Measurements from ENCODE around the gene TLCD4.
"Not testable (repeated sequence)": the region's sequence is repeated elsewhere in the genome, so short reads cannot be mapped to it uniquely, and the experiment has no call there.

TLCD4 gene

GRCh38 chr1:95096218-95096841 is 20.8 kb upstream of the TLCD4 start:
- no peak for DNase-seq

- no peak for DNase-seq
Measured at GRCh38 chr1:95097426-95097825, 19.7 kb upstream of the TLCD4 start.

GRCh38 chr1:95098196-95098595 is 19.0 kb upstream of the TLCD4 start:
- no peak for DNase-seq

DNA sequence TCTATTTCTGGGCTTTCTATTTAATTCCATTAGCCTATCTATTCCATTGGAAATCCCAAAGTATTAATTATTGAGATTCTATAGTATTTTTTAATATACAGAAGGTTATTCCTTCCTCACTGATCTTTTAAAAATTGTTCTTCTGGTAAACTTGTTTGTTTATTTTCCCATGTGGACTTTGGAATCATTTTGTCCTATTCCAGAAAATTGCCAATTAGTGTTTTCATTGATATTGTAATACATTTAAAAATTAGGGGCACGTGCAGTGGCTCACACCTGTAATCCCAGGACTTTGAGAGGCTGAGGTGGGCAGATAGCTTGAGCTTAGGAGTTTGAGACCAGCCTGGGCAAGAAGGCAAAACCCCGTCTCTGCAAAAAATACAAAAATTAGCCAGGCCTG is 8.4 kb upstream of the TLCD4 start:
- DNase-seq, result no peak

GRCh38 chr1:95111014-95111413 is 6.1 kb upstream of the TLCD4 start:
- DNase-seq, result no peak

DNA sequence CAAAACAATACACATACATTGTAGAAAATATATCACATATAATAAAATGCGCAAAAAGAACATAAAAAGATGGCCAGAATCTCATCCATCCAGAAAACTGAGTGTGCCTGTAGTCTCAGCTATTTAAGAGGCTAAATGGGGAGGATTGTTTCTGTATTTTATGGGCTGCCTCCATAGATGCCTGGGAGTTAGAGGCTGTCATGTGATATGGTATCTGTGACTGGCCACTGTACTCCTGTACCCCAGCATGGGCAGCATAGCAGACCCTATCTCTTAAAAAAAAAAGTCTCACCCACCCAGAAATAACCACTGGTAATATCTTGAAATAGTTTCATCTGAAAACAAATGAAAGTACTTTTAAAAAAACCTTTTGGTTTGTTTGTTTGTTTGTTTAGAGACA is 3.5 kb upstream of the TLCD4 start:
- no peak for DNase-seq

GRCh38 chr1:95115708-95116137 is 1.4 kb upstream of the TLCD4 start:
- no peak for DNase-seq

DNA sequence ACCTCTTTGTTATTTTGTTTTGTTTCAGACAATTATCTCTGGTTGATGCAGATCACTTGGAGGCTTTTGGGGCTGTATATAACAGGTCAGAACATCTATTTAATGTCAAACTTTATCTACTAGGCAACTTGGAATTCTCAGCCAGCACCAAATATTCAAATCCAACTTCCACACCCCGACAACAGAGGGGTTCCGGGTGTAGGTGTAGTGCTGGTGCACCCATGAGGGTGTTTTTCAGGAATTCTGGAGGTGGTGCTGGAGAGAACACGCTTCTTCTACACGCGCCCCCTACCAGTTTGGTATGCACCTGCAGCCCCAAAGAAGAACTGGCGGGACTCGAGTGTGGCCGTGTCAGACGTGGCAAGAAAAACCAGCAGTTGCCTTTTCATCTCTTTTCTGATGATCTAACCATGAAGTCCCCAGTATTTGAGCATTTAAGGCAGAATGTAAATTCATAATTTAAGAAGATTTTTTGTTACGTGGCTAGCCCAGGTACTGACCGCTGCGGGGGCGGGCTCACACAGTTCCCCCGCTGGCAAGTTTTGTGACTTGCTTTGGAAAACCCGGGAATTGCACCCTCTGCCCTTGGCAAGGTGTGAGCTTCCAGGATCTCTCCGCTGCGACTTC is 462 bp upstream of the TLCD4 start:
- DNase-seq, result peak; percentile 94

DNA sequence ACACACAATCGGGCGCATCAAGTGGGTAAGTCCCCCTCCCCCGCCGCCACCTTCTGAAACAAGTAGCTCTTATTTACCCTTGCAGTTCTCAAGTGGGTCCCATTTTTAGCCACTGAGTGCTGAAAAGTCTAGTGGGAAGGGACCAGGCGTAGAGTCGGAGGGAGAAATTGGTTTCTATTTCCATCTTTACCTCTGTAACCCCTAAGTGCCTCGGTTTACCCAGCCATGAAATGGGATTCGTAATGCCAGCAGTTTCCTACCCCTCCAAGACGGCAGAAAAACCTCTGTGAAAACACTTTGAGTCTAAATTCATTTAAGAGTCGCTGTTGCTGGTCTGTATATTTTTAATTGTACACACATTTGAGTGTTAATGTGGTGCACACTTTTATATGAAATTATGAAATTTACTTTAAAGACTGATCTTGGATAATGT is 928 bp downstream of the TLCD4 start:
- DNase-seq, result peak; percentile 80

DNA sequence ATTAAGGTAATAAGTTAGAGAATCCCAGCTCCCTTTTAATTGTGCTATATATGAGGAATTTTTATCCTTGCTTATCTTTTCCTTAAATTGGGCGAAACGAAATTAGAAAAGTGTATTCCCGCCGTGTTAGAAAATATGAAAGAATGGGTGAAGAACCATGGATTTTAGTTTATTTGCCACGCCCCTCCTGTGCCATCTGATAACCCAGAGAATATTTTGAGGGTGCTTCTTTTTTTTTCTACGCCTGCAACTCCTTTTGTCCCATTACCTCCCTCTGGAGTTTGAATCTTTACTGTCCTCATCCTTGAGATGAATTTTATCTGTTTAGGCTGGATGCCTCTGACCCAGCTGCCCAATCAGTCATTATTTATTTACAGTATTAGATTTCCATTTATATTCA is 1.6 kb downstream of the TLCD4 start:
- no peak for DNase-seq

GRCh38 chr1:95119273-95119672 is 2.1 kb downstream of the TLCD4 start:
- DNase-seq, result peak; percentile 69

- no peak for DNase-seq
Measured at GRCh38 chr1:95122151-95122697, 5.1 kb downstream of the TLCD4 start.

DNA sequence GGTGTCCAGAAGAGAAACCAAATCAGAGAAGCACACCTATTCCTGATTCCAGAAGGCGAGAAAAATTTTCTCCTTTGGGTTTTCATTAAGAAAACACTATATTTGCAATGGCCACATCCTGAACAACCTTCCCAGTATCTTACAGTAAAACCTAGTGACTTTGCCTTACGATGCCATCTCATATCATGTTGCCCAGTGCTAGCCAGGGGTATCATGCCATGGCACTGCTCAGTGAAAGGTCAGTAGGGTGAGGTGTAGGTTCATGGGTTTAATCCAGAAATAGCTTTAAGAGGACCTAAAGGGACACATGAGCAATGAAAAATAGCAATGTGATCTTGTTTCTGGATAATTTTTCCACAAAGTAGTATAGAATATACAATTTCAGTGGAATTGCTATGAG is 7.2 kb downstream of the TLCD4 start:
- DNase-seq, result no peak

DNA sequence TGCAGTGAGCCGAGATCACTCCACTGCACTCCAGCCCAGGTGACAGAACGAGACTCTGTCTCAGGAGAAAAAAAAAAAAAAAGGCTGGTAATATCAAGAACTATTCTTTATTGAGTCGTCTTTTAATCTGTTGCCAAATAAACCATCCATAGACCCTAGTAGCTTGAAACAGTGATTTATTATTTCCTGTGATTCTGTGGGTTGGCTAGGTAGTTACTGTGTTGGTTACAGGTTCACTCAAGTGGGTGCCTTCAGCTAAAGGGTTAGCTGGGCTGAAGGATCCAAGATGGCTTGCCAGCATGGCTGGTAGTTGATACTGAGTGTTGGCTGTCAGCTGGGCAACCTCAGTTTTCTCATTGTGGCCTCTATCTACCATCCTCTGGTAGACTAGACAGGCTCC is 9.2 kb downstream of the TLCD4 start:
- no peak for DNase-seq

DNA sequence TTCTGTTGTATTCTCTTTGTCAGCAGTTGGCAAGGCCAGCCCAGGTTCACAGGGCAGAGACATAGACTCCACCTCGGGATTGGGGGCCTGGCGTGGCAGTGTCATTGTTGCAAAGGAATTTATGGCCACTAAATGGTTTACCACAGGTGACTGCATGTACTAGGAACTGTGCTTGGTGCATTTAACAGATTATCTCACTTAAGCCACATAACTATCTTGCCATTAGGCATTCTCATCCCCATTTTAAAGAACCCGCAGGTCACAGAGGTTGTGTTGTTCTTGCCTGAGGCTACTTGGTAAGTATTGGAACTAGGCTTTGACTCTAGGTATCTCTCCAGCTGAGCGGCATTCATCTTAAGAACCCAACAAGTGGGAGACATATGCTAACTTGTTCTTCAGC is 9.7 kb downstream of the TLCD4 start:
- no peak for DNase-seq

DNA sequence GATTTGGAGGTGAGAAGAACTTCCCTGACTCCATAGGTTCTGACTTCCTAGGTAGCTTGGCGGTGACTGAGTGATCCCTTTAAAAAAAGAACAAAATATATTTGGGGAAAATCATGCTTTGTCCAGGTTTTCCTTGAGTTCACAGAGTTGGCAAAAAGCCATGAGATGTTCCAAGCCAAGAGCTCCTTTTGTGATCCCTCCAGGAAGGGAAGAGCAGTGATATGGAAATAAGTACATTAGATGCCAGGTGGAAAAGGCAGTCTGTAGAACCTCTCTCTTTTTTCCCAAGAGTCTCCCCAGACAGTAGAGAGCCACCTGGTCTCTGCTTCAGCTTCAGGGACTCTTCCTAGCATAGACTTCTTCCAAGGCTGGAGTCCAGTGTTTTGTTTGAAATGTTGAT is 10.2 kb downstream of the TLCD4 start:
- peak; percentile 41 for DNase-seq

GRCh38 chr1:95132762-95133161 is 15.6 kb downstream of the TLCD4 start:
- no peak for DNase-seq

- no peak for DNase-seq
Measured at GRCh38 chr1:95133687-95134086, 16.5 kb downstream of the TLCD4 start.

- no peak for DNase-seq
Measured at GRCh38 chr1:95138223-95138622, 21.1 kb downstream of the TLCD4 start.

GRCh38 chr1:95139039-95139438 is 21.9 kb downstream of the TLCD4 start:
- no peak for DNase-seq

- DNase-seq, result no peak
Measured at GRCh38 chr1:95140791-95141190, 23.6 kb downstream of the TLCD4 start.

DNA sequence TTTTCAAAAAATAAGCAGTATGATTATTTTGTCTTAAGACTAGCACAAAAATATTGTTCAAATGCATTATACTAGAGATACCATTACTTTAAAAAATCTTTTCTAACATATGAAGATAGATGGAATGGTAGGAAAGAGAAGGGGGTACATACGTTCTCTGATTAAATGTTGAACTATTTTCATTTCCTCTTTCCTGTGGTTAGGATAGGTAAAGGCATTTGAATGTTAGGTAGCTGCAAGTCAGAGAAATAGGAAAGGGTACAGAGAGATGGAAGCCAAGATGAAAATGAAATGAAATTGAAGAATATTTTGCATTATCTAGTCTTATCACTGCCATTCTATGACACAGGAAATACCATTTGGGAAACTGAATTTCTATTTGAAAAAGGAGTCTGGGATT is 28.3 kb downstream of the TLCD4 start:
- no peak for DNase-seq

DNA sequence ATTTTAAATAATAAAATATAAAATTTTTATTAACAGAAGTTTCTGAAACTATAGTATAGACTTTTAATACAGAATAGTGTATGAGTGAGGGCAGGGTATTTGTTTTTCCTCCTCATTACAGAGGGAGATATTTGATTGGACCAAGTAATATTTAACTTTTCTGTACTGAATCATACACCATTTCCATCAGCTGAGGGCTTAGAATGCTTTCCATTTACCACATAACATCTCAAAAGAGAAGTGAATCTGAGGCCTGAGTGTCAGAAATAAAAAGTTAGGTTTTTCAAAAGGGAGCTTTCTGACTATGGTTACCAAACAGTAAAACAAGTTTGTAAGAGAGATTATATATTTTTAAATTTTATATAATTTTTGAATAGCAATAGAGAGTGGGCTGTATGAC is 29.5 kb downstream of the TLCD4 start:
- no peak for DNase-seq

DNA sequence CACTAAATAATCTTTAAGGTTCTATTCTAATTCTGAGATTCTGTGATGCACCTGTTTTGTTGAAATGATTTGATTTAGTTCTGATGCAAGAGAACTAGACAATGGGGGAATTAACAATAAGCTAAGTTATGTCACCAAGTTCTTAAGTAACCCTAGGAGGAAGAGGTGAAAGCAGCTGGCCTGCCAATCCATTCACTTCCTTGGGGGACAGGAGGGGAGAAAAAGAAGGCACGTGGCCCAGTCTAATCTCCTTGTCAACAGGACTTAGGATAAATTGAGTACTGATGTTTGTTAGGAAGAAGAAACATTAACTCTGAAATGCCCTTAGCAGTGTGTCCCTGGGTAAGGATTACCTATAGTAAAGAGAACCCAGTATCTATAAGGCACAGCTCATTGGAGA is 36.9 kb downstream of the TLCD4 start:
- DNase-seq, result no peak

DNA sequence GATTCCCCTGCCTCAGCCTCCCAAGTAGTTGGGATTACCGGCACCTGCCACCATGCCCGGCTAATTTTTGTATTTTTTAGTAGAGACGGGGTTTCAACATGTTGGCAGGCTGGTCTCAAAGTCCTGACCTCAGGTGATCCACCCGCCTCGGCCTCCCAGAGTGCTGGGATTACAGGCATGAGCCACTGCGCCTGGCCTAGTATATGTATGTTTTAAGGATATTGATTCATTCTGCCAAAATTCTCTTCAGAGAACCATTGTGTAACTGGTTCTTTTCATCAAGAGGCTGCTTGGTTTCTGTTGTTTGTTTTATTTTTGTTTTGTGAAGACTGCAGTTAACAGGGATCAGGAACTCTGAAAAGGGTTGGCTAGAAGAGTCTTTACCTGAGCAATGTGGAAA is 48.4 kb downstream of the TLCD4 start:
- not testable (repeated sequence) for DNase-seq
